IPS DF 6.9 (cell line): ENCODE measurements around the gene MYCN.

Experiments
- DNase-seq: peaks from one replicate; pipeline ENCODE4 v3.0.0-alpha.2; 2013; ENCODE audit warnings: low read depth, low spot score
- H3K27ac ChIP-seq: one replicate; pipeline ENCODE4 v1.5.1; 2013; ENCODE audit warnings: low read length, control low read depth
- H3K27me3 ChIP-seq: 2 replicates; pipeline ENCODE4 v1.6.1; 2013; ENCODE audit warnings: mild to moderate bottlenecking, low read length; ENCODE audit not compliant: control insufficient read depth, insufficient read depth
- H3K36me3 ChIP-seq: 2 replicates; pipeline ENCODE4 v1.6.1; 2013; ENCODE audit warnings: low read length; ENCODE audit not compliant: control insufficient read depth, insufficient read depth
- H3K4me1 ChIP-seq: 2 replicates; pipeline ENCODE4 v1.6.1; 2013; ENCODE audit warnings: low read length; ENCODE audit not compliant: control insufficient read depth, insufficient read depth
- H3K4me3 ChIP-seq: 2 replicates; pipeline ENCODE4 v1.5.1; 2013; ENCODE audit warnings: mild to moderate bottlenecking, low read length
- H3K9me3 ChIP-seq: 2 replicates; pipeline ENCODE4 v1.6.1; 2013; ENCODE audit warnings: low read length, inconsistent platforms; ENCODE audit not compliant: control insufficient read depth, insufficient read depth
- WGBS: extraction: QIAGEN DNeasy Blood & Tissue Kit; methylation state at CpG from one replicate; pipeline ENCODE4 v1.1.7; 2013; ENCODE audit warnings: mixed read lengths, missing lambda C conversion rate; ENCODE audit not compliant: insufficient read length, insufficient coverage; 5-methylcytosine and 5-hydroxymethylcytosine counted together

Gene MYCN

GRCh38 chr2:15981646-15982045 lies 41.3 kb downstream of the MYCN start:
- Histone ChIP-seq H3K9me3 (no peaks in the 10 kb centered on the region), H3K27ac (no peak overlapping the region), H3K27me3 (no peaks in the 10 kb centered on the region), H3K4me1 (peaks cover 6% of the 10 kb centered on the region), H3K4me3 (no peak overlapping the region), H3K36me3 (no peaks in the 10 kb centered on the region)
- no CpG with 5 or more reads among the region's 8 CpGs for WGBS
- no peak for DNase-seq

GRCh38 chr2:15982285-15983044 lies 42.1 kb downstream of the MYCN start:
- Histone ChIP-seq H3K27me3 (no peaks in the 10 kb centered on the region), H3K9me3 (no peaks in the 10 kb centered on the region), H3K4me3 (no peak overlapping the region), H3K27ac (no peak overlapping the region), H3K4me1 (peaks cover 6% of the 10 kb centered on the region), H3K36me3 (no peaks in the 10 kb centered on the region)
- DNase-seq = no peak
- WGBS = no CpG with 5 or more reads among the region's 10 CpGs

GRCh38 chr2:15983496-15983895 lies 43.1 kb downstream of the MYCN start:
- no peaks in the 10 kb centered on the region for H3K27me3 ChIP-seq
- peaks cover 6% of the 10 kb centered on the region for H3K4me1 ChIP-seq
- no peak overlapping the region for H3K4me3 ChIP-seq
- H3K27ac ChIP-seq = no peak overlapping the region
- no peaks in the 10 kb centered on the region for H3K9me3 ChIP-seq
- H3K36me3 ChIP-seq = no peaks in the 10 kb centered on the region
- DNase-seq = no peak
- no CpG with 5 or more reads among the region's 8 CpGs for WGBS

- no peak overlapping the region for H3K4me3 ChIP-seq
- peaks cover 6% of the 10 kb centered on the region for H3K4me1 ChIP-seq
- no peaks in the 10 kb centered on the region for H3K27me3 ChIP-seq
- no peak for DNase-seq
- no peak overlapping the region for H3K27ac ChIP-seq
- no peaks in the 10 kb centered on the region for H3K36me3 ChIP-seq
- no CpG with 5 or more reads among the region's 43 CpGs for WGBS
- H3K9me3 ChIP-seq = no peaks in the 10 kb centered on the region
Measured at GRCh38 chr2:15984368-15985255, 44.3 kb downstream of the MYCN start.

- Histone ChIP-seq H3K27ac (no peak overlapping the region), H3K27me3 (no peaks in the 10 kb centered on the region), H3K9me3 (no peaks in the 10 kb centered on the region), H3K4me1 (peaks cover 6% of the 10 kb centered on the region), H3K36me3 (no peaks in the 10 kb centered on the region), H3K4me3 (no peak overlapping the region)
- no CpG with 5 or more reads among the region's 7 CpGs for WGBS
- no peak for DNase-seq
Measured at GRCh38 chr2:15985531-15985930, 45.2 kb downstream of the MYCN start.

- Histone ChIP-seq H3K36me3 (no peaks in the 10 kb centered on the region), H3K27me3 (no peaks in the 10 kb centered on the region), H3K27ac (no peak overlapping the region), H3K4me1 (peaks cover 6% of the 10 kb centered on the region), H3K9me3 (no peaks in the 10 kb centered on the region), H3K4me3 (no peak overlapping the region)
- no peak for DNase-seq
- WGBS = no CpG with 5 or more reads among the region's 9 CpGs
Measured at GRCh38 chr2:15986068-15986560, 45.8 kb downstream of the MYCN start.

GRCh38 chr2:15986644-15987043 lies 46.3 kb downstream of the MYCN start:
- WGBS = no CpG with 5 or more reads among the region's 4 CpGs
- Histone ChIP-seq H3K27ac (no peak overlapping the region), H3K4me1 (peaks cover 7% of the 10 kb centered on the region), H3K27me3 (no peaks in the 10 kb centered on the region), H3K36me3 (no peaks in the 10 kb centered on the region), H3K9me3 (no peaks in the 10 kb centered on the region), H3K4me3 (no peak overlapping the region)
- no peak for DNase-seq

- no peak for DNase-seq
- H3K36me3 ChIP-seq = no peaks in the 10 kb centered on the region
- no peaks in the 10 kb centered on the region for H3K27me3 ChIP-seq
- H3K27ac ChIP-seq = no peak overlapping the region
- H3K9me3 ChIP-seq = no peaks in the 10 kb centered on the region
- WGBS = no CpG with 5 or more reads among the region's 5 CpGs
- peaks cover 7% of the 10 kb centered on the region for H3K4me1 ChIP-seq
- no peak overlapping the region for H3K4me3 ChIP-seq
Measured at GRCh38 chr2:15988733-15989132, 48.4 kb downstream of the MYCN start.

- Histone ChIP-seq H3K4me3 (no peak overlapping the region), H3K27me3 (no peaks in the 10 kb centered on the region), H3K4me1 (peaks cover 2% of the 10 kb centered on the region; the same call in 1 of the 2 replicates), H3K9me3 (no peaks in the 10 kb centered on the region), H3K36me3 (no peaks in the 10 kb centered on the region), H3K27ac (no peak overlapping the region)
- no peak for DNase-seq
- no CpG with 5 or more reads among the region's 7 CpGs for WGBS
Measured at GRCh38 chr2:15989559-15989958, 49.2 kb downstream of the MYCN start.

- Histone ChIP-seq H3K4me1 (peaks cover 2% of the 10 kb centered on the region; the same call in 1 of the 2 replicates), H3K4me3 (no peak overlapping the region), H3K27me3 (no peaks in the 10 kb centered on the region), H3K36me3 (no peaks in the 10 kb centered on the region), H3K27ac (no peak overlapping the region), H3K9me3 (no peaks in the 10 kb centered on the region)
- no peak for DNase-seq
- no CpG with 5 or more reads among the region's 11 CpGs for WGBS
Measured at GRCh38 chr2:15990151-15991101, 50.1 kb downstream of the MYCN start.
